SKM-1 (cell line): Measurements from ENCODE around the gene MAGI2.

Source experiments
- DNase-seq: peaks from one replicate; lab custom pipeline; 2025; ENCODE audit not compliant: unreplicated experiment; lab: John Stamatoyannopoulos, UW

MAGI2 gene

DNA sequence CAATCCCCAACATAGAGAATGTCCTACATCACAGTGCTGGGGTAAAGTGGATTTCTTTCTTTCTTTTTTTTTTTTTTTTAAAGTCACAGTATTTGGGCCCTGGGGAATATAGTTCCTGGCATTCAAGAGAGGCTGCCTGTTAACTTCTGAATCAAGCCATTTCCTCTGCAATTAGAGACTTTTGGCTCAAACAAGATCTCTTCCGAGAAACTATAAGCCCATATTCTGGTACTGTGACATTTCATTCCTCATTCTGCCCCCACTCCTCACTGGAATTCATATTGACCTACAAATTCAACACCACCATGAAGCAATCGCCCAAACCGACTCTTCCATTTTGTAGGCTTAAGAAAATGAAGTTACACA, 1467.5 kb downstream of the MAGI2 start:
- DNase-seq: no peak

DNA sequence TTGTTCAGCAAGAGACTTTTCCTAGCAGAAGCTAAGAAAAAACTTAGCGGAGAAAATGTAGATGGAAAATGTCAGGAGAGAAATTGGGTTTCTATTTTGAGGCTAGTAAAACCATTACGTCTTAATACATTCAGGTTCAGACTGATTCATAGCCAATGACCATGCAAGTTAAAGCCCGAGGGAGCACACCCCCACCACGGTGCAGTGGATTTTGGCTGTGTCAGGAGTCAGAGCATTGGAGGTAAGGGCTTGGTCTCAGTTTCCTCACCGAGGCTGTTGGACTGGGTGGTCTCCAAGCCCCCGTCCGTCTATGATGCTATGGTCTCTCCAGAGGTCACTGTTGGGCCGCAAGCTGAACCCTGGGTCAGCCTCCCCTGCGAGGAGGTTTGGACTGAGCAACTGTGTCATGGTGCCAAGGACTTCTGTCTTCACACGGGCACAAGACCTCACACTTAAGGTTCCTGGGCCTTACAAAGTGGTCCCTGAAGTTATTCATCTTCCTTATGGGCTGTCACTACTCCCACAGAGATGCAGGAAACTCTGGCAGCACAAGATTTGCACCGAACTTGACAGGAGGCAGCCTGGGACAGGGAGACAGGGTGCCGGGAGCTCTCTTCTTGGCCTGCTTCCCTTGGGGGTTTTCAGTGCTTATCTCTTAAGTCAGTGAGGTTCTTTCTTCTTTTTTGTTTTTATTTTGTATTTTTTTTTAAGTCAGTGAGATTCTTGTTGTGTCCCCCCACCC, 1468.1 kb downstream of the MAGI2 start:
- no peak for DNase-seq

- no peak for DNase-seq
Observed at GRCh38 chr7:77983973-77984372, 1469.5 kb downstream of the MAGI2 start.

- DNase-seq: no peak
Observed at GRCh38 chr7:77982926-77983550, 1470.4 kb downstream of the MAGI2 start.

- DNase-seq: no peak
Observed at GRCh38 chr7:77980087-77980713, 1473.3 kb downstream of the MAGI2 start.

GRCh38 chr7:77979219-77979618, 1474.2 kb downstream of the MAGI2 start:
- no peak for DNase-seq

DNA sequence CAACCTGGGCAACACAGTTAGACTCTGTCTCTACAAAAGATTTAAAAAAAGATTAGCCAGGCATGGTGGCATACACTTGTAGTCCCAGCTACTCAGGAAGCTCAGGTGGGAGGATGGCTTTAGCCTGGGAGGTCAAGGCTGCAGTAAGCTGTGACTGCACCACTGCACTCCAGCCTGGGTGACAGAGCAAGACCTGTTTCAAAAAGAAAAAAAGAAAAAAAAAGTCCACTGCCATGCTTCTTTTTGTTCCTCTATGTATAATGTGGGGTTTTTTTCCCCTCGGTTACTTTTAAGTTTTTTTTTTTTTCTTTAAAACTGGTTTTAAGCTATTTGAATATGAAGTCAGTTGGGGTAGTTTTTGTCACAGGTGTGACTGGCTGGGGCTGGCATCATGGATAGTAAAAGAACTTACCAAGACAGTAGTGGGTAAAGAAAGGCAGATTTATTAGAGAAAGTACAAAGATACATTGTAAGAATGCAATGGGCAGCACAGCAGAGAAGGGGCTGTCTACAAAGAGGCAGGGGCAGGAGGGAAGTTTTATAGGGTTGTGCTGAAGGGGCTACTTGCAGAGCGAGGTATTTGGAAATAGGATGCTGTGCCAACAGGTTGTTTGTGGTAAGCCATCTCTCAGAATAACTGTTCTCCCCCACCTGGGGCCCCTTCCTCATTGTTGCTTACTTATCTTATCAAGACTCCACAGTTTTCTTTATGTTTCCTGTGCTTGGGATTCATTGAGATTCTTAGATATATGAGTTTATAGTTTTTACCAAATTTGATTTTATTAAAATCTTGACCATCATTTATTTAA, 1477.6 kb downstream of the MAGI2 start:
- no peak for DNase-seq

DNA sequence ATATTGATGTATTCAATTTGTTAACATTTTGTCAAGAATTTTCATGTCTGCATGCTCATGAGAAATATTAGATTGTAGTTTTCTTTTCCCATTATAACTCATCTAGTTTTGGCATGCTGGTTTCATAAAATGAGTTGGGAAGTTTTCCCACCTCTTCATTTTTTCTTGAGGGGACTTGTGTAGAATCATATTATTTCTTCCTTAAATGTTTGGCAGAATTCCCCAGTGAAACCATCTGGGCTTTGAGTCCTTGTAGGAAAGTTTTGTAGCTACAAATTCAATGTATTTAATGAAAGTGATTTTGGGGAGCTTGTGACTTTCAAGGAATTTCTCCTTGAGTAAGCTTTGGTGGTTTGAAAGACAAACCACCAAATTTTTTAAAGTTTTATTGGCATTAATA, 1481.7 kb downstream of the MAGI2 start:
- DNase-seq: no peak

DNA sequence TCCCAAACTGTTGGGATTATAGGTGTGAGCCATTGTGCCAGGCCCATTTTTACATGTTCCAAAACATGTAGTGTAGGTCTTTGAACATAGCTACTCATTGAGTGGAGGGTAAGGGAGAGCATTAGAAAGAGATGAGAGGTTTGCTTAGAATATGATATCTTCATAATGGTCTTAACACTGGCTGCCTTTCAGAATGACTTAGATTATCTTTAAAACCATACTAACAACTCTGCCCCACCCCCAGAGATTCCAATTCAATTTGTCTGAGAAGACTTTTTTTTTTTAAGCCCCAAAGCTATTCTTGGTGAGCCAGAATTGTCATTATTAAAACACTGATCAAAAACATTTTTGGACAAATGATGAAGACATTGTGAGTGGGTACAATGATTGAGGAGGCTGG, 1486.0 kb downstream of the MAGI2 start:
- DNase-seq: no peak
